Thoracic aorta (tissue), 2 donors: Measurements from ENCODE around the gene TAF11L9. TPM values are rescaled to one million over a fixed set of nuclear protein-coding genes. Genes with fewer than 3 reads are reported as not detected.
"Not testable (repeated sequence)": the region's sequence is repeated elsewhere in the genome, so short reads cannot be mapped to it uniquely, and the experiment has no call there.

ENCODE experiments used
- ATAC-seq: fragments of 150-250 bp; one replicate; pipeline ENCODE4 v1.8.0; 2017; ENCODE audit warnings: low read depth; ENCODE audit not compliant: insufficient number of reproducible peaks, low FRiP score
- DNase-seq: peaks from one replicate; pipeline ENCODE4 v3.0.0-alpha.2; 2020; ENCODE audit warnings: low spot score
- H3K27ac ChIP-seq, 2 donors: fragments of 200-600 bp; sonication (generic); 1 replicate in 1 of 2; 2 replicates in 1 of 2; pipeline ENCODE4 v1.5.1; 2016; ENCODE audit warnings: mild to moderate bottlenecking in 2 of 2, moderate library complexity in 2 of 2
- H3K27me3 ChIP-seq: fragments of 200-600 bp; sonication (generic); replicated peaks from 2 replicates; pipeline ENCODE4 v1.6.0; 2016; ENCODE audit warnings: mild to moderate bottlenecking; ENCODE audit not compliant: insufficient read depth
- H3K36me3 ChIP-seq: fragments of 200-600 bp; sonication (generic); one replicate; pipeline ENCODE4 v1.5.1; 2016
- H3K4me1 ChIP-seq, 2 donors: fragments of 200-600 bp; sonication (generic); 1 replicate in 1 of 2; 2 replicates in 1 of 2; pipeline versions ENCODE4 v1.5.1 to v1.6.0; 2016; ENCODE audit warnings: low read depth in 2 of 2, mild to moderate bottlenecking in 1 of 2; ENCODE audit not compliant: control insufficient read depth in 1 of 2
- H3K4me3 ChIP-seq: fragments of 200-600 bp; sonication (generic); 2 replicates; pipeline ENCODE4 v1.5.1; 2016; ENCODE audit warnings: mild to moderate bottlenecking
- H3K9me3 ChIP-seq: fragments of 200-600 bp; sonication (generic); 2 replicates; pipeline ENCODE4 v1.5.1; 2016
- CTCF ChIP-seq: fragments of 200-600 bp; sonication (generic); IDR thresholded peaks from one replicate; pipeline ENCODE4 v1.5.1; 2019; ENCODE audit warnings: antibody characterized with exemption
- total RNA-seq, 2 donors: library from RNA; depleted of rRNA; stranded (reverse); fragments of >200 nt; gene quantifications; one replicate each; pipeline versions ENCODE4 v1.1.0 to v1.2.3, GENCODE V29; 2016

TAF11L9 gene
- total RNA-seq, 2 donors from 2014 or later: not detected

DNA sequence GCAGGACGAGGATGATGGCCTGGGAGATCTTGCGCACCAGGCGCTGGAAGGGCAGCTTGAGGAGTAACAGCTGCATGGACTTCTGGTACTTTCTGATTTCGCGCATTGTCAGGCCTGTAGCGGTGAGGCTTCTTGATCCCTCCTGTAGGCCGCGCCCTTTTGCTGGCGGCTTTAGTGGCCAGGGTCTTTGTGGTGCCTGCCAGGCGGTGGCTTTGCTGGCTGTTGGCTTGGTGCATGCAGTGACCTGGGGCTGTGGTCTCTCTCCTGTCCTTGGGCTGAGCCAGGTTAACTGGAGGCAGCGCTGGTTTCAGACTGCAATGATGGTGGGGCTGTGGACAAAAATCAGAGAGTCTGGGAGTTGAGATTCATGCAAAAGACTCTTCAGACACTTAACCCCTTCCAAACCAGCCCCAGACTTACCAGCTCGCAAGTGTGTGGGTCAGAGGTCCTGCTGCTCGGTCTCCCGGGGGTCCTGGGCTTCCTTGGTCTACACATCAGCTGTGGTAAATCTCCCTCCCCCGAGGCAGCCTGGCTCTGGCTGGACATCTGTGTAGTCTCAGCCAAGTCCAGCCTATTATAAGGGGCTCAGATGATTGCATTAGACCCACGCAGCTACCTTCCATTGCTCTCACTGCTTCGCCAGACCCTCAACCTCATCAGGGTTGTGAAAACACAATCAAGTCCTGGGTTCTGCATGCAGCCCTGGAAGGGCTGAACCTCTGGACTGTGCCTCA, 20.8 kb upstream of the TAF11L9 start:
- H3K4me3 ChIP-seq: no peak overlapping the region
- H3K27me3 ChIP-seq: no peaks in the 10 kb centered on the region
- TF ChIP-seq CTCF: no peak
- H3K27ac ChIP-seq: no peak overlapping the region
- no peaks in the 10 kb centered on the region for H3K9me3 ChIP-seq
- no peak for ATAC-seq
- DNase-seq: no peak
- no peaks in the 10 kb centered on the region for H3K36me3 ChIP-seq
- H3K4me1 ChIP-seq: no peaks in the 10 kb centered on the region

GRCh38 chr5:17610092-17610491, 15.9 kb upstream of the TAF11L9 start, which contains the start of gene TAF11L12:
TAF11L12 (plus strand) TSS chr5:17610392.
- H3K4me1 ChIP-seq, ATAC-seq, H3K27me3 ChIP-seq, DNase-seq, H3K27ac ChIP-seq, H3K9me3 ChIP-seq, H3K4me3 ChIP-seq, H3K36me3 ChIP-seq: not testable (repeated sequence)

DNA sequence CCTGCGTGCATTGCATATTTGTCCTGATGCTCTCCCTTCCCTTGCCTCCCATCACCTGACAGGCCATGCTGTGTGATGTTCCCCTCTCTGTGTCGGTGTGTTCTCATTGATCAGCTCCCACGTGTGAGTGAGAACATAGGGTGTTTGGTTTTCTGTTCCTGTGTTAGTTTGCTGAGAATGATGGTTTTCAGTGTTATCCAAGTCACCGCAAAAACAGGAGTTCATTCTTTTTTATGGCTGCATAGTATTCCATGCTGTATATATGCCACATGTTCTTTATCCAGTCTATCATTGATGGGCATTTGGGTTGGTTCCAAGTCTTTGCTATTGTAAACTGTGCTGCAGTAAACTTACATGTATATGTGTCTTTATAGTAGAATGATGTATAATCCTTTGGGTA, 13.3 kb upstream of the TAF11L9 start:
- not testable (repeated sequence) for H3K9me3 ChIP-seq, H3K27me3 ChIP-seq, H3K27ac ChIP-seq, H3K4me1 ChIP-seq, H3K4me3 ChIP-seq, H3K36me3 ChIP-seq, ATAC-seq, DNase-seq

GRCh38 chr5:17604951-17605350, 10.8 kb upstream of the TAF11L9 start:
- no peaks in the 10 kb centered on the region for H3K36me3 ChIP-seq
- no peaks in the 10 kb centered on the region for H3K9me3 ChIP-seq
- DNase-seq (no peak), ATAC-seq (no peak)
- H3K4me1 ChIP-seq: no peaks in the 10 kb centered on the region
- no peak for TF ChIP-seq CTCF
- H3K27ac ChIP-seq: no peak overlapping the region
- no peaks in the 10 kb centered on the region for H3K27me3 ChIP-seq
- no peak overlapping the region for H3K4me3 ChIP-seq

GRCh38 chr5:17603880-17604279, 9.7 kb upstream of the TAF11L9 start, which contains the start of gene TAF11L11:
TAF11L11 (plus strand) TSS chr5:17604183.
- not testable (repeated sequence) for H3K4me3 ChIP-seq, H3K27ac ChIP-seq, H3K9me3 ChIP-seq, ATAC-seq, H3K27me3 ChIP-seq, DNase-seq, H3K4me1 ChIP-seq, H3K36me3 ChIP-seq

- not testable (repeated sequence) for H3K36me3 ChIP-seq, H3K4me3 ChIP-seq, H3K27me3 ChIP-seq, H3K9me3 ChIP-seq, H3K27ac ChIP-seq, ATAC-seq, DNase-seq, H3K4me1 ChIP-seq
Observed at GRCh38 chr5:17597728-17598127, 3.5 kb upstream of the TAF11L9 start, which contains the start of gene TAF11L10. TAF11L10 (minus strand) TSS chr5:17597828.

- not testable (repeated sequence) for ATAC-seq, H3K4me3 ChIP-seq, H3K4me1 ChIP-seq, H3K27ac ChIP-seq, DNase-seq, H3K9me3 ChIP-seq, H3K36me3 ChIP-seq, H3K27me3 ChIP-seq
Observed at GRCh38 chr5:17590860-17591259, 3.3 kb downstream of the TAF11L9 start, which contains the start of gene TAF11L8. TAF11L8 (minus strand) TSS chr5:17590960.

GRCh38 chr5:17585658-17586057, 8.5 kb downstream of the TAF11L9 start, which contains the start of gene TAF11L7:
TAF11L7 (minus strand) TSS chr5:17585758.
- H3K27me3 ChIP-seq, ATAC-seq, H3K4me1 ChIP-seq: not testable (repeated sequence)

More at GRCh38 chr5:17585658-17586057, 8.5 kb downstream of the TAF11L9 start, which contains the start of gene TAF11L7:
- DNase-seq, H3K9me3 ChIP-seq, H3K4me3 ChIP-seq, H3K27ac ChIP-seq, H3K36me3 ChIP-seq: not testable (repeated sequence)
